HG03565 (cell line): ENCODE data around the gene VIPR2.

ENCODE experiments used
- ATAC-seq: cut with Tn5 transposase; IDR thresholded peaks from one replicate; pipeline ENCODE4 v1.9.1; 2021; ENCODE audit warnings: mild to moderate bottlenecking, moderate library complexity; ENCODE audit not compliant: unreplicated experiment

VIPR2 gene

DNA sequence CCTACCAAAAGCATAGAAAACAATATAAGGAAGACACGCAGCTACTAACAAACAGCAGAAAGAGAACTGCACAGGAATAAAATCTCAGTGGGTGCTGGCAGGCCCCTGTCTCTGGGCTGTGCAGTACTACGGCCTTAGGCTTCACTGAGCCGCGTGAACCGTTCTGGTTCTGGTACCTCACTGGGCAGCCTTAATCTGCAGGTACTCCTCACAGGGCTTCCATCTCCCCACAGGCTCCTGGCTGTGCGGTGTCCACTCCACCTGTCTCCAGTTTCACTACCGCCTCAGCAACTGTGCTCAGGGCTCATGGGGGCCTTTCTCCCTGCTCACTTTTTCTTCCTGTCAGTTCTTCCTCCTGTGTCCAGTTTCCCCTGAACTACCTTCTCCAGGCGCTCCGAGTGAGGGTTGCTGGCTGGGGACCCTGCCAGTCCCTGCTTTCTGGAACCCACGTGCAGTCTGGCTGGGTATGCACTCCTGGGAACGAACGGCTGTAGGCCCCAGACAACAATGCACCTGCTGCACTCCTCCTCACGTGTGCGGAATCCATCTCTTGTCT, 75.7 kb downstream of the VIPR2 start:
- no peak for ATAC-seq

DNA sequence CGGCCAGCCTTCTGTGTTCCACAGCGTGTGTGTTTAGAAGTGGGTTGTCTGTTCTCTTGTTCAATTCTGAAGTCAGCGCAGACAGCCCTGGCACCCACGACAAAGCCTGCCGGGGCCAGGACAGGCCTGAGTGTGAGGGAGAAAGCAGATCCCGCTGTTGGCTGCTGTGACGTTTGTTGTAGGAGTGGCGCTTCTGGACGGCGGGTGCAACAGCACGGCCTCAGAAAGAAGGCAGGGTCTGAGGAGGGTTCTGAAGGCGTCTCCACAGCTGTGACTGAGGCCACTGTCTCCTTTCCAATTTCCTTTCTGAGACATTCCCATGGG, 76.2 kb downstream of the VIPR2 start:
- no peak for ATAC-seq

DNA sequence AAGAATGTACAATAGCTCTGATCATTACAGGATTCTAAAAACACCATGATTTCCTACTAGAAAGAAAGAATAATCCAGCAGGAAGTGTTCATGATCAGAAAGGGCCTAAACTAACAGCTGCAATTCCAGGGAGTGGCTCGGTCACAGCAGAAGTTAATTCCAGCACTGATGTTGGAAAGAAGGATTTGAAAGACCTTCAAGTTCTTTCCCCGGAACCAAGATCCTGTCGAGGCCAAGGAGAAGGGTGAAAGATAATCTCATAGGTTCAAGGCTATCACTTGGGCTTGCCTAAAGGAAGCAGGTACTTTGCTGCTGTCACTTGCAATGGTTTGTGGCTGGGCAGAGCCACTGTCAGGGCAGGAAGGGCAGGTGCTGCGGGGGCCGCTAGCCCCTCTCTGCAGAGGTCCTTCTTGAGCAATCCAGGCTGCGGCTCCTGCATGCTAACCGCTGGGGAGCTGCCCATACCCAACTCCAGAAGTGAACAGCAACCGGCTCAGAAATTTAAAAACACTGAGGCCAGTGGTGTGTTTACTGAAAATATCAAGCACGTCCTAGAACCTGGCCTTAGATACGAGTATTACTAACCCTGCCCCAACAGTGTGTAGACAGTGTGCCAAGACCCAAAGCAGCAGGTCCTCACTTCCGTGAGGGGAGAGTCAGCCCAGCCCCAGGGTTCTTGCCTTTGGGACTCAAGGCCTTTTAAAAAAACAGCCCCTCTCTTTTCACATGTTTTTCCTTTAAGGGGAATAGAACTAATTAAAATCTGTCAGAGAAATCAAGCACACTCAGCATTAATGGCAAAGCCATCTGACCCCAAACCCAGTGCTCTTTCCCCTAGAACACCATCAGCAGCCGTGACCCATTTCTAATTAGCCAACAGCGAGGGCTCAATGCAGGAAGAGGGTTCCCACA, 76.8 kb downstream of the VIPR2 start:
- ATAC-seq: no peak

DNA sequence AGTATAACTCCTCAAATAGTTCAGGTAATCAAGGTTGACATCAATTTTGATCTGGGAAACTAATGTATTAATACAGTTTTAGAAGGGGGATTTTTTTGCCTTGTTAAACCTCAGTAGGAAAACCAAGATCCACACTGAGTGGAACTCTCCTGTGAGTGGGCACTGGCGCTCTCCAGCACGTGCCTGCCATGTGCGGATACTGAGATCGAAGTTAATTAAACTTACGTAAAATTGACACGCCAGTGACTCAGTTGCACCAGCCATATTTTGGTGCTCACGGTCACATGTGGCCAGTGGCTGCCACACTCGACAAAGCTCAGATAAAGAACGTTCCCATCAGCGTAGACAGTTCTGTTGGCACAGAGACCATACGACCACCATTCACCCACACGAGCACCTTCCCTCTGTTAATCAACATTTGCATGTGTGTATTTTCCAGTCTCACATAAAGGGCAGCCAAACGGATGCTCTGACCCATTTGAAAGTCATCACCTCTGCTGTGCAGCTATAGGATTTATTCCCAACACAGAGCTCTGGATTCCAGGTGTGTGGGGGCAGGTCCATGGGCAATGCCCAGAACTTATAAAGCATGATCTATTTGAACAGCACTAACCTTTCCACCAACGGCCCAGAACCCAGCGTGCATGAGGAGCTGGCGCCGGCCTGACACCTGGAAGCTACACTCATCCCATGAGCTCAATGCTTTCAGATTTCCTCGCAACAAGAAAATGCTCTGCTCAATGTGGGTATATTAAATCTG, 77.7 kb downstream of the VIPR2 start:
- no peak for ATAC-seq

DNA sequence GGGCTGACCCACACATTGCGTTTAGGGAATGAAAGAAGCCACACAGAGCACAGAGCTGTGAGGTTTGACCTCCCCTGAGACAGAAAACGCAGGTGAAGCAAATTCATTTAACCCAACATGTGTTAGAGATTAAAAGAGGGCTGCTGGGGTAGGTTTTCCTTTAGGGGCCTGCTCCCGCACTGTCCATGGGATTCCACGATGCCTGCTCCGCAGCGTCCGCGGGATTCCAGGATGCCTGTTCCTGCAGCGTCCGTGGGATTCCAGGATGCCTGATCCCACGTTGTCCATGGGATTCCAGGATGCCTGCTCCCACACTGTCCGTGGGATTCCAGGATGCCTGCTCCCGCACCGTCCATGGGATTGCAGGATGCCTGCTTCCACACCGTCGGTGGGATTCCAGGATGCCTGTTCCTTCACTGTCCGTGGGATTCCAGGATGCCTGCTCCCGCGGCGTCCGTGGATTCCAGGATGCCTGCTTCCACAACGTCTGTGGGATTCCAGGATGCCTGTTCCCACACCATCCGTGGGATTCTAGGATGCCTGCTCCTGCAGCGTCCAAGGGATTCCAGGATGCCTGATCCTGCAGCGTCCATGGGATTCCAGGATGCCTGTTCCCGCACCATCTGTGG, 78.7 kb downstream of the VIPR2 start:
- ATAC-seq: no peak

DNA sequence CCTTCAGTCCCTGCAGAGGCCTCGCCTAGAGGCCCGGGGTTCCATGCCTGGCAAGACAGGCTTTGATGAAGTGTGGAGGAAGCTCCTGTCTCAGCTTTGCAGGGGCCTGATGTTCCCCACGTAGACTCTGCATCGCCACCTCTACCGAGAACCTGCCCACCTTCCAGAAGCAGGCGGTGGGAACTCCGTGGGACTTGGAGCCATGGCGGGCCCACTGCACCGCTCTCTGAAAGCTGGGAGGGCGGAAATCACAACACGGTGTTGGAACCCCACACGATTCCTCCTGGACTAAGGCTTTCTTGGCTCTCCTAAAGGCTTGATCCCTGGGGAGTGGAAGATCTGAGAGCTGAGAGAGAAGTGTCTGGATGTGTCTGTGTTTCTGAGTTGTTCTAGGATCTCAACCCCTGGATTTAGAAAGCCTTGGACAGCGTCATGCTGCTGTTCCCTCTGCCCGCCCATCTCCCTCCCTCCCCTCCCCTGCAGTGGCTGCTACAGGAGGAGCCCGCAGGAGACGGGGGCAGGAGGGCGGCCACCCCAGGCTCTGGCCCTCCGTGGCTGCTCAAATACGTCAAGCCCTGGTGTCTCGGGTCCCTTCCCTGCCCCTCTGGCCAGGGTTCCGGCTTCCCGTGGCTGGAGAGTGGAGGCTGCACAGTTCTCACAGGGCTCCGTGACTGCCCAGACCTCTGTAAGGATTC, 79.7 kb downstream of the VIPR2 start:
- no peak for ATAC-seq

DNA sequence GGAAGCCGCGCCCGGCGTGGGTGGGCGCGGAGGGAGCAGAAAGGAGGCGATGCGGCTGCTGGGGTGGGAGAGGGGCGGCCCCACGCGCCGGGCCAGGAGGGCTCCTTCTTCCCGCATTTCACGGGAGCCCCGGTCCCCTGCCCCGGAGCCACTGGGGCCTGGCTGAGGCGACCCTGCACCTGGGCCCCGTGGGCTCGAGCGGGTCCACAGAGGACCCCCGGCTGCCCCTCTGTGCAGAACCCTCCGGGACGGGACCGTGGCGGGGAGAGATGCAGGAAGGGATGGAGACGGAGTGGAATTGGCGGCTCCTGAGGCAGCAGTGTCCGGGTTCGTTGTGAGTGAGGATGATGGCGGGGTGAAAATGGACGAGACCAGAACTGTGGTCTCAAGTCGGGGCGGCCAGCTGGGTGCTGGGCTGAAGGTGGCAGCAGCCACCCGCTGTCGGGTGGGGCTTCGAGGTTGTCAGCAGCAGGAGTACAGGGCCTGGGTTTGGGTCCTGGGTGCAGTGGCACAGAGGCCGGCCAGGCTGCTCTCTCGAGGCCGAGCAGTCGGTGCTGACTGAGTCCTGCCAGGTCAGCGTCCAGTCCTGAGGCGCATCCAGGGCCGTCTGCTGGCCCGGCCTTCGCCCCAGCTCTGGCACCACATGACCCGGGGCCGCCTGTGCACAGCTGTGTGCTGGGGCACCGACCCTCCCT, 80.4 kb downstream of the VIPR2 start:
- ATAC-seq: no peak

DNA sequence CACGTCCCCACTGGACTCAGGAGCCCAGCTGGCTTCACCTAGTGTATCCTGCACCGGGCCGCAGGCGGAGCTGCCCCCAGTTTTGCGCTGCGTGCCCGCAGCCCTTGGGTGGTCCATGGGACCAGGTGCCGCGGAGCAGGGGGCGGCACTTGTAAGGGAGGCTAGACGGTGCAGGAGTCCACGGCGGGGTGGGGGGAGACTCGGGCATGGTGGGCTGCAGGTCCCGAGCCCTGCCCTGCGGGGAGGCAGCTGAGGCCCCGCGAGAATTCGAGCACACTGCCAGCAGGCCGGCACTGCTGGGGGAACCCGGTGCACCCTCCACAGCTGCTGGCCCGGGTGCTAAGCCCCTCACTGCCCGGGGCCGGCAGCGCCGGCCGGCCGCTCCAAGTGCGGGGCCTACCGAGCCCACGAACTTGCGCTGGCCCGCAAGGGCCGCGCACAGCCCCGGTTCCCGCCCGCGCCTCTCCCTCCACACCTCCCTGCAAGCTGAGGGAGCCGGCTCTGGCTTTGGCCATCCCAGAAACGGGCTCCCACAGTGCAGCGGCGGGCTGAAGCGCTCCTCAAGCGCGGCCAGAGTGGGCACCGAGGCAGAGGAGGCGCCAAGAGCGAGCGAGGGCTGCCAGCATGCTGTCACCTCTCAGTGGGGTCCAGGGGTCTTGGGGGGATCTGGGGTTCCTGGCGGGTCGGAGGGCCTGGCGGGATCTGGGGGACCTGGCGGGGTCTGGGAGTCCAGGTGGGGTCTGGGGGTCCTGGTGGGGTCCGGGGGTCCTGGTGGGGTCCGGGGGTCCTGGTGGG, 81.4 kb downstream of the VIPR2 start:
- no peak for ATAC-seq

DNA sequence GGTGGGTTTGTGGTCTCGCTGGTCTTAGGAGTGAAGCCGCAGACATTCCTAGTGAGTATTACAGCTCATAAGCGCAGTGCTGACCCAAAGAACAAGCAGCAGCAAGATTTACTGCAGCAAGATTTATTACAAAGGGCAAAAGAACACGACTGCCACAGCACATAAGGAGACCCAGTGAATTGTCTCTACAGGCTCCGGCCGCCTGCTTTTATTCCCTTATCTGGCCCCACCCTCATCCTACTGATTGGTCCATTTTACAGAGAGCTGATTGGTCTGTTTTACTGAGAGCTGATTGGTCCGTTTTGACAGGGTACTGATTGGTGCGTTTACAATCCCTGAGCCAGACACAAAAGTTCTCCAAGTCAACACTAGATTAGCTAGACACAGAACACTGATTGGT, 82.1 kb downstream of the VIPR2 start:
- no peak for ATAC-seq

DNA sequence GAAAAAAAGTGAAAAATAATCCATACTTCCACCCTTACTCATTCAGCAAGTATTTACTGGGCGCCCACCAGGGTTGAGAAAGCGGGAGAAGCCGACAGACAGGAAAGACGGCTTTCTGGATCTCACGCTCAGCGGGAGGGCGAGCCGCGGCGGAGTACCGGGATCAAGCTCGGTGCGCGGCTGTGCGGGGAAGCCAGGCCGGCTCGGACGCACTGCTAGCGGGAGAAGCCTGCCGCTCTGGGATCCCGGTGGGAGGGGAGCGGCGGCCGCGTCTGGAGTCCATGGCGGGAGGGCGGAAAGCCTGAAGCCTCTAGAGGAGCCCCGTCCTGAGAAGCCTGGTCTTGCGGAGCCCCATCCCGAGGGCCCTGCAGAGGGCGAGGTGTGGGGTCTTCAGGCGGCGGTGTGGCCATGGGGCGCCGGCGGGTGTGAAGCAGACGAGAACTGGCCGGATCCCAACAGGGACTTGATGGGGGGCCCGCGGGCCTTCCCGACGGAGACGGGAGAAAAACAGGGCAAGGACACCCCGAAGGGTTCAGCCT, 82.9 kb downstream of the VIPR2 start:
- ATAC-seq: no peak

DNA sequence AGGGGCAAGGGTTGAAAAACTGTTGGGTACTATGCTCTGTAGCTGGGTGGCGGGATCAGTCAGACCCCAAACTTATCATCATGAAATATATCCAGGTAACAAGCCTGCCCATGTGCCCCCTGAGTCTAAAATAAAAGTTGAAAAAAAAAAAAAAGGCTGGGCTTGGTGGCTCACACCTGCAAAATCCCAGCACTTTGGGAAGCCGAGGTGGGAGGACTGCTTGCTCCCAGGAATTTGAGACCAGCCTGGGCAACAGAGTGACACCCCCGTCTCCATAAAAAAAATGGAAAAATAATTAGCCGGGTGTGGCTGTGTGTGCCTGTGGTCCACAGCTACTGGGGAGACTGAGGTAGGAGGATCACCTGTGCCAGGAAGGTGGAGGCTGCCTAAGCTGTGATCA, 83.5 kb downstream of the VIPR2 start:
- no peak for ATAC-seq

DNA sequence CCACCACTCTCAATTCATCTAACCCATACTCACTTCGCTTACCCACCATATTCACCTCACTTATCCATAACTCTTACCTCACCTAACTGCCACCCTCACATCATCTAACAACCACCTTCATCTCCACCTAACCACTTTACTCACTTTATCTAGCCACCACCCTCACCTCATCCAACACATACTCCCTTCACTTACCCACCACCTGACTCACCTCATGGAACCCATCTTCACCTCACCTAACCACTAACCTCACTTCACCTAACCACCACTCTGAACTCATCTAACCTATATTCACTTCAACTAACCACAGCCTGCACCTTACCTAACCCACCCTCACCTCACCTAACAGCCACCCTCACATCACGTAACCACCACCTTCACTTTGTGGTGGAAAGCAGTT, 84.2 kb downstream of the VIPR2 start:
- ATAC-seq: no peak

DNA sequence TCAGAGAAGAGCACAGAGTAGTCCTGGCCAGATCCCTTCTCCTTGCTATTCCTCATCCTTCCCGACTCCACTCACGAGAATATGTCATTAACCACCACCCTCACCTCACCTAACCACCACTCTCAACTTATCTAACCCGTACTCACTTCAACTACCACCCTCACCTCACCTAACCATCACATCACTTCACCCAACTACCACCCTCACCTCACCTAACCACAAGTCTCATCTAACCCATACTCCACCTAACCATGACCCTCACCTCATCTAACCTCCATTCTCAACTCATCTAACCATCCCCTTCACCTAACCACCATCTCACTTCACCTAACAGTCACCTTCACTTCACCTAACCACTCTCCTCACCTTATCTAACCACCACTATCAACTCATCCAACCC, 85.0 kb downstream of the VIPR2 start:
- no peak for ATAC-seq

DNA sequence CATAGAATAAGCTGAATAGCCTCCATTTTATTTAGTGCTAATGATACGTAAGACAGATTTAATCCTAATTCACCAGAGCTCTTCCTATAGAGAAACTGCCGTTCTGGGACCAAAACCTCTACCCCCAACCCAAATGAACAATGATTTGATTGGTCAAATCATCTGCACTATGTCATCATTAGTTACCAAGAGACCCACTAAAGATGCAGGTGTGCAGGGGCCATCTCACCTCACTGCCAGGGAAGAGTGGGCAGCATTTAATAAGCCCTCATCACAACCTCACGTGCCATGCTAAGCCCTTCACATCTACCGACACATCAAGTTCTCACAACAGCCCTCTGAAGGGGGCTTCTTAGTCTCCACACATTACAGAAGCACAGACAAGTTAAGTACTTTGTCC, 87.0 kb downstream of the VIPR2 start:
- no peak for ATAC-seq

DNA sequence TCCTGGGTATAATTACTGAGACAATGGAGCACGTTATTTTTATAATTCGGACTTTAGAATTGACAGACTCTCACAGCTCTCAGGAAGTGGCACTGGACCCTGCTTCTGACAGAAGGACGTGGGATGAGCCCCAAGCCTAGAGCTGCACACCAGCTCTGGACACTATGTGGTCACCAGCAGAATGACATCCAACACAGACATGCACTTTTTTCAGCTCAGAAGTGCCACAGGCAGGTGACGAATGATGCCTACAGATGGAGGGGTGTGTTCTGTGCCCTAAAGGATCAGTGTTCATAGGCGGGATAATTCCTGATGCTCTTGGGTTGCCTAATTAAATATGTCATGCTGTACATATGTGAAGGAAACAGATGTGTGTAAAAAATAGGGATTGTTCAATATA, 87.9 kb downstream of the VIPR2 start:
- no peak for ATAC-seq

DNA sequence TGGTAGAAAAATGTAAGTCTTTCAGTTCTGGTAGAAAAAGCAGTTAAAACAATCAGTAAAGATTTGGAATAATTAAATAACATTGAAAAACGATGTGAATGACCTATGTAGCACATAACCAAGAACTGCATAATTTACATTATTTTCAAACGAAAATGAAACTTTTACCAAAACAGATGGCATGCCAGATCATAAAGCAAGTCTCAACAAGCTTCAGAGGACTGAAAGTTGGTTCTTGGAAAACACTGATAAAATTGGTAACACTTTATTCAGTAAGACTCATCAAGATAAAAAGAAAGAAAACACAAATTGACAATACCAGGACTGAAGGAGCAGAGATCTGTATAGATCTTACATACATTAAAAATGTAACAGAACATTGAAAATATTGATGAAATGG, 92.8 kb downstream of the VIPR2 start:
- no peak for ATAC-seq

DNA sequence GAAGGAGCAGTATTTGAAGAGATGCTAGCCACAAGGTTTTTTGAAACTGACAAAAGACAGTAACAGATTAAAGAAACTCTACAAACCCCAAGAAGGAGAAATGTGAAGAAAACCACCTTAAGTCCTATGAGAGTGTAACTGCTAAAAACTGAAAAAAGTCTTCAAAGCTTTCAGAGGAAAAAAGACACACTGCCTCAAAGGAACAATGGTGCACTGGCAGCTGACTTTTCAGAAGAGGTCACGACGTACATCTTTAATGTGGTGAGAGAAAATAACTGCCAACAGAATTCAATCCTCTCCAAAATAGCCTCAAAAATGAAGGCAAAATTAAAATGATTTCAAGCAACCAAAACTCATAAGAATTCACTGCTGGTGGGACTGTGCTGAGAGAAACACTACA, 94.0 kb downstream of the VIPR2 start:
- no peak for ATAC-seq

DNA sequence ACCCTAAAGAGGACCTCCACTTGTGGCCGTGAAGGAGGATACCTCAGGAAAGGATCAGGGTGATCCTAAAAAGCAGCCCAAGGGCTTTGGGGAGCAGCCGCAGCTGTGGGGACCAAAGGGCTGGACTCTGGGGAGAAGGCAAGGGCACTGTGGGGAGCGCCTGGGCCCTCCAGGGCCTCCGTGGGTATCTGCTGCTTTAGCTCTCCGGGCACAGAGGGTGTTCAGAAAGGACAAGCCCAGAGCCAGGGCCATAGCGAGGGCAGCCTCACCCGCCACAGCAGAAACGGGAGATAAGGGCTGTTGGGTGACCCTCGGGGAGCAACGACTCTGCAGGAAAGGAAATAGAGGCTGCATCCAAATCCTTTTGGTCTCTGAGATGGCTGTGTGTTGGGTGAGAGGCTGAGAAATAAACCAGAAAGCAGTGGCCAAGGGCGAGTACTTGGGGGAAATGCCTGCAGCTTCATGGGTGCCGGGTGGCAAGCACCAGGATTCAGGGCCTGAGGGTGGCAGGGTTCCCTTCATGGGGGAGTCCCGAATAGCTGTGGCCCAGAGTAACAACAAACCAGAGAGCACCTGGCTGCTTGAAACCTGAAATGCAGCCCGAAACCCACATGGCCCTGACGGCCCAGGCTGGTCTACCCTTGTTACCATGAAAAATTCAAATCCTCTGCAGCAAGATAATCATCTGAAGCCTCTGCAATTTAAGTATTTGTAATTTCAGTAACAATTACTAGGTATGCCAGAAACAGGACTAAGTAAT, 95.2 kb downstream of the VIPR2 start:
- no peak for ATAC-seq

DNA sequence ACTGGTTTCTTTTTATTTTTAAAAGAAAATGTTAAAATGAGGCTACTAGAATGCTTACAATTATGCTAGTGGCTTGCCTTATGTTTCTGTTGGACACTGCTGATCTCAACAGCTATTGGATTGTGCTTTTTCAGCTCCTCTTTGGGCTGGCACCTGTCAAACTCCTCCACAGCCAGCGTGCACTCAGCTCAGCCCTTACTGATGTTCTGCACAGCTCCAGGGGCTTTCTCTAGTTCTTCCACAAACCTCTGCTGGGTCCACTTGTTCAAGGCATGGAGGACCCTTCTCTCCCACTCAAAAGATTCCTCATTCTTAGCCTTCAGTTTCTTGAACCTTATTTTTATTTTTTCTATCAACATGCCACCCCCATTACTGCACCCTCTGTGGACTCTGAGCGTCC, 96.0 kb downstream of the VIPR2 start:
- ATAC-seq: no peak
